Gastrocnemius medialis (tissue), 4 donors: Measurements from ENCODE around the gene CSAD. TPM values are rescaled to one million over a fixed set of nuclear protein-coding genes. Genes with fewer than 3 reads are reported as not detected.

Experiments used
- ATAC-seq, 2 donors: fragments of 150-250 bp; one replicate each; pipeline ENCODE4 v1.9.1; 2016
- DNase-seq, 2 donors: peaks; one replicate each; pipeline ENCODE4 v3.0.0-alpha.2; 2019
- H3K27ac ChIP-seq, 4 donors: fragments of 200-600 bp; sonication (generic); 1 replicate in 1 of 4; 2 replicates in 3 of 4; pipeline ENCODE4 v1.5.1; 2016 to 2018; ENCODE audit warnings: mild to moderate bottlenecking in 2 of 4, moderate library complexity in 1 of 4
- H3K27me3 ChIP-seq, 3 donors: fragments of 200-600 bp; sonication (generic) in 2 of 3; 1 replicate in 1 of 3; 2 replicates in 2 of 3; pipeline versions ENCODE4 v1.5.1 to v1.6.0; 2016 to 2019; ENCODE audit warnings: mild to moderate bottlenecking in 1 of 3, moderate library complexity in 1 of 3
- H3K36me3 ChIP-seq, 2 donors: fragments of 200-600 bp; sonication (generic) in 1 of 2; one replicate each; pipeline ENCODE4 v1.5.1; 2017 to 2018
- H3K4me1 ChIP-seq, 2 donors: fragments of 200-600 bp; sonication (generic) in 1 of 2; one replicate each; pipeline ENCODE4 v1.5.1; 2016 to 2017; ENCODE audit warnings: mild to moderate bottlenecking in 2 of 2
- H3K4me3 ChIP-seq, 4 donors: fragments of 200-600 bp; sonication (generic) in 3 of 4; 1 replicate in 1 of 4; 2 replicates in 3 of 4; pipeline ENCODE4 v1.5.1; 2016 to 2019; ENCODE audit warnings: mild to moderate bottlenecking in 2 of 4
- H3K9me3 ChIP-seq, 3 donors: fragments of 200-600 bp; sonication (generic) in 2 of 3; 1 replicate in 1 of 3; 2 replicates in 2 of 3; pipeline ENCODE4 v1.5.1; 2016 to 2019
- CTCF ChIP-seq, 5 experiments: fragments of 450-650 bp in 3 of 5; fragments of 200-600 bp in 2 of 5; sonication (generic) in 2 of 5; IDR thresholded peaks in 4 of 5; conservative IDR thresholded peaks in 1 of 5; 1 replicate in 4 of 5; 2 replicates in 1 of 5; pipeline ENCODE4 v1.5.1; 2016 to 2019; ENCODE audit warnings: antibody characterized with exemption in 5 of 5, mild to moderate bottlenecking in 3 of 5, moderate library complexity in 3 of 5
- POLR2A ChIP-seq, 2 donors: fragments of 450-650 bp; IDR thresholded peaks; one replicate each; pipeline ENCODE4 v1.6.1; 2017; ENCODE audit warnings: antibody characterized with exemption in 2 of 2, mild to moderate bottlenecking in 2 of 2, moderate library complexity in 2 of 2
- in situ Hi-C, 4 donors: fragments of 200-750 bp; cut with MboI; loops; one replicate each; pipeline versions ENCODE4 v1.15.0 to v1.8.0; 2017; ENCODE audit warnings: low sequenced_read_pairs in 4 of 4
- intact Hi-C: fragments of 100-400 bp; cut with DNase I; formaldehyde crosslinking; loops from one replicate; pipeline ENCODE4 v1.15.1; 2023; ENCODE audit warnings: low total_unique reads
- total RNA-seq, 4 donors: library from RNA; depleted of rRNA; stranded (reverse); fragments of >200 nt; gene quantifications; one replicate each; pipeline versions ENCODE4 v1.1.0 to v1.2.3, GENCODE V29; 2016

The CSAD gene
- total RNA-seq, 4 donors from 2014 or later, result 0.68 to 14.9 (median 1.9) TPM

- no peak for ATAC-seq
- Histone ChIP-seq H3K4me1 (no peaks in the 10 kb centered on the region), H3K9me3 (no peaks in the 10 kb centered on the region), H3K4me3 (no peak overlapping the region), H3K36me3 (no peaks in the 10 kb centered on the region), H3K27me3 (no peaks in the 10 kb centered on the region), H3K27ac (no peak overlapping the region)
- no peak for DNase-seq
- no peak for TF ChIP-seq POLR2A (IDR thresholded peaks at IDR 0.05)
- intact Hi-C loops (no loop called here), in situ Hi-C loops (no loop called here)
These were observed 51.8 kb downstream of the CSAD start for GRCh38 chr12:53128780-53129569.

DNA sequence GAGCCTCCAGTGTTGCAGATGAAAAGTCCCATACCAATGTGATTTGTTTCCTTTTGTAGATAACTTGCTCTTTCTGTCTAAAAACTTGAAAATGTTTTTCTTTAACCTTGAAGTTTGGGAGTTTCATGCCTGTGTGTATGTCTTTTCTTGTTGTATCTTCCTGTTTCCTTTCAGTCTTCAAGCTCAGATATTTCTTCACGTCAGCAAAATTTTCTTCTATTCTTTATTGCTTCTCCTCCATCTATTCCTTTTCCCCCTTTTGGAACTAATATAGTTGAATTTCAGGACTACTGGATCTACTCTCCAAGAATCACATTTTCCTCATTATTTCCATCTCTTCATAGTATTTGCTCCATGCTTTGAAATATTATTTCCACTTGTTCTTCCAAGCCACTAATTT, 53.6 kb downstream of the CSAD start:
- DNase-seq (no peak), ATAC-seq (no peak)
- no peak overlapping the region for H3K4me3 ChIP-seq
- in situ Hi-C loops (no loop called here), intact Hi-C loops (no loop called here)
- no peak overlapping the region for H3K27ac ChIP-seq
- TF ChIP-seq CTCF (IDR thresholded peaks at IDR 0.05 in 4 of 5, conservative IDR thresholded peaks at IDR 0.05 in 1 of 5) (no peak), POLR2A (IDR thresholded peaks at IDR 0.05) (no peak)
- no peaks in the 10 kb centered on the region for H3K36me3 ChIP-seq
- no peaks in the 10 kb centered on the region for H3K9me3 ChIP-seq
- H3K4me1 ChIP-seq, result no peaks in the 10 kb centered on the region
- no peaks in the 10 kb centered on the region for H3K27me3 ChIP-seq

- in situ Hi-C loops, result loop anchor here in 1 of 4 donors (25.0 kb wide), 1 partner anchor 237 kb away; no protein-coding TSS in a partner anchor
- no peaks in the 10 kb centered on the region for H3K27me3 ChIP-seq
- ATAC-seq (no peak), DNase-seq (no peak)
- H3K4me1 ChIP-seq, result no peaks in the 10 kb centered on the region
- intact Hi-C loops, result no loop called here
- H3K27ac ChIP-seq, result no peak overlapping the region
- no peaks in the 10 kb centered on the region for H3K9me3 ChIP-seq
- TF ChIP-seq CTCF (IDR thresholded peaks at IDR 0.05 in 4 of 5, conservative IDR thresholded peaks at IDR 0.05 in 1 of 5) (no peak), POLR2A (IDR thresholded peaks at IDR 0.05) (no peak)
- H3K4me3 ChIP-seq, result no peak overlapping the region
- no peaks in the 10 kb centered on the region for H3K36me3 ChIP-seq
These were observed 56.4 kb downstream of the CSAD start for GRCh38 chr12:53124352-53124723.

GRCh38 chr12:53123578-53124351, 57.0 kb downstream of the CSAD start:
- no peak for DNase-seq
- intact Hi-C loops, result no loop called here
- no peaks in the 10 kb centered on the region for H3K9me3 ChIP-seq
- no peak for ATAC-seq
- in situ Hi-C loops, result loop anchor here in 1 of 4 donors (25.0 kb wide), 1 partner anchor 236 kb away; no protein-coding TSS in a partner anchor
- no peaks in the 10 kb centered on the region for H3K4me1 ChIP-seq
- TF ChIP-seq CTCF (IDR thresholded peaks at IDR 0.05 in 4 of 5, conservative IDR thresholded peaks at IDR 0.05 in 1 of 5) (no peak), POLR2A (IDR thresholded peaks at IDR 0.05) (no peak)
- no peak overlapping the region for H3K27ac ChIP-seq
- no peaks in the 10 kb centered on the region for H3K27me3 ChIP-seq
- no peak overlapping the region for H3K4me3 ChIP-seq
- H3K36me3 ChIP-seq, result no peaks in the 10 kb centered on the region

- no peaks in the 10 kb centered on the region for H3K4me1 ChIP-seq
- TF ChIP-seq POLR2A (IDR thresholded peaks at IDR 0.05) (no peak), CTCF (IDR thresholded peaks at IDR 0.05 in 4 of 5, conservative IDR thresholded peaks at IDR 0.05 in 1 of 5) (no peak)
- H3K27me3 ChIP-seq, result no peaks in the 10 kb centered on the region
- intact Hi-C loops (no loop called here), in situ Hi-C loops (loop anchor here in 1 of 4 donors (25.0 kb wide), 1 partner anchor 236 kb away; no protein-coding TSS in a partner anchor)
- no peaks in the 10 kb centered on the region for H3K9me3 ChIP-seq
- DNase-seq (no peak), ATAC-seq (no peak)
- no peak overlapping the region for H3K4me3 ChIP-seq
- H3K27ac ChIP-seq, result no peak overlapping the region
- no peaks in the 10 kb centered on the region for H3K36me3 ChIP-seq
These were observed 57.7 kb downstream of the CSAD start for GRCh38 chr12:53122961-53123468.
